Transverse colon (tissue), 4 donors: ENCODE results near the gene CDHR2. TPM values are rescaled to one million over a fixed set of nuclear protein-coding genes. Genes with fewer than 3 reads are reported as not detected.

Experiments
- DNase-seq: peaks from one replicate; pipeline ENCODE4 v3.0.0-alpha.2; 2019
- H3K27ac ChIP-seq, 4 donors: fragments of 200-600 bp; sonication (generic); 2 replicates each; pipeline ENCODE4 v1.5.1; 2016 to 2018; ENCODE audit warnings: inconsistent platforms in 4 of 4
- H3K27me3 ChIP-seq: fragments of 200-600 bp; sonication (generic); 2 replicates; pipeline ENCODE4 v1.5.1; 2017; ENCODE audit warnings: inconsistent platforms
- H3K36me3 ChIP-seq, 4 donors: fragments of 200-600 bp; sonication (generic); 2 replicates each; pipeline ENCODE4 v1.5.1; 2017 to 2019; ENCODE audit warnings: inconsistent platforms in 4 of 4
- H3K4me1 ChIP-seq, 4 donors: fragments of 200-600 bp; sonication (generic); 2 replicates each; pipeline ENCODE4 v1.5.1; 2017 to 2020; ENCODE audit warnings: inconsistent platforms in 4 of 4
- H3K4me3 ChIP-seq, 4 donors: fragments of 200-600 bp; sonication (generic); 1 replicate in 1 of 4; 2 replicates in 3 of 4; pipeline versions ENCODE4 v1.5.1 to v1.6.1; 2017 to 2019; ENCODE audit warnings: inconsistent platforms in 4 of 4
- H3K9me3 ChIP-seq, 2 donors: fragments of 200-600 bp; sonication (generic); 2 replicates each; pipeline ENCODE4 v1.5.1; 2017 to 2019; ENCODE audit warnings: inconsistent platforms in 2 of 2
- EP300 ChIP-seq: sonication (generic); formaldehyde crosslinking; IDR thresholded peaks from one replicate; pipeline ENCODE4 v1.6.1; 2017; ENCODE audit warnings: antibody characterized with exemption, low read depth
- POLR2A ChIP-seq: fragments of 450-650 bp; IDR thresholded peaks from one replicate; pipeline ENCODE4 v1.6.1; 2016; ENCODE audit warnings: antibody characterized with exemption, mild to moderate bottlenecking, moderate library complexity
- POLR2AphosphoS5 ChIP-seq, 3 donors: sonication (generic); formaldehyde crosslinking; IDR thresholded peaks; one replicate each; pipeline ENCODE4 v1.6.1; 2016; ENCODE audit warnings: antibody characterized with exemption in 3 of 3
- WGBS, 2 donors: methylation state at CpG; one replicate each; pipeline ENCODE4 v1.1.5; 2018; ENCODE audit warnings: low coverage in 1 of 2; 5-methylcytosine and 5-hydroxymethylcytosine counted together
- in situ Hi-C, 4 donors: fragments of 200-750 bp; cut with MboI; loops; one replicate each; pipeline versions ENCODE4 v1.15.0 to v1.15.1; 2017; ENCODE audit warnings: low sequenced_read_pairs in 3 of 4, low pct_ligation_motif_present in 1 of 4, low pct_unique_long_range_greater_than_20kb in 1 of 4
- intact Hi-C: fragments of 100-400 bp; cut with DNase I; formaldehyde crosslinking; loops from one replicate; pipeline ENCODE4 v1.15.1; 2023; ENCODE audit warnings: low total_unique reads
- total RNA-seq, 4 donors: library from RNA; depleted of rRNA; stranded (reverse); fragments of >200 nt; gene quantifications; one replicate each; pipeline ENCODE4 v1.1.0, GENCODE V29; 2016
- TF ChIP-seq, protein P1 (sequence below), 5 experiments: fragments of 200-600 bp in 3 of 5; fragments of 450-650 bp in 2 of 5; sonication (generic) in 3 of 5; IDR thresholded peaks; 1 replicate in 2 of 5; 2 replicates in 3 of 5; pipeline ENCODE4 v1.5.1; 2016 to 2017; ENCODE audit warnings: antibody characterized with exemption in 5 of 5, inconsistent platforms in 3 of 5, mild to moderate bottlenecking in 2 of 5, moderate library complexity in 1 of 5

CDHR2 gene
- total RNA-seq, 4 donors from 2014 or later: 15.5 to 257 (median 104) TPM

DNA sequence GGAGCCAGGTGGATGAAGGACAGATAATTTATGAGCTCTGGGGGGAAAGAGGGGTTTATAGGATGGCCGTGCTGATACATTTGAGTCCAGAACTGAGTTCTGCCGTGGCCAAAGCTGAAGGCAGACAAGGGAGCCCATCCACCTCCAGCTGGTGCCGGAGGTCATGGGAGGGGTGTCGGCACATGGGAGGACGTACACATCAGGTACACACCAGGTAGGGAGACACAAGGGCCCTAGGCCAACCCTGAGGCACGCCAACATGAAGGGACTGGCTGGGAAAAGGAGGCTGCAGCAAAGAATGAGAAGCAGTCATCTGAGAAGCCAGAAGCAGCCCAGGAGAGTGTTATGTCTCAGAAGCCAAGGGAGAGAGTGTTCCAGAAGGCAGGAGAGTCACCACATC lies 62.9 kb downstream of the CDHR2 start:
- in situ Hi-C loops (no loop called here), intact Hi-C loops (no loop called here)
- Histone ChIP-seq H3K27ac (no peak overlapping the region), H3K36me3 (no peaks in the 10 kb centered on the region), H3K4me1 (peaks cover 0 to 13% (median 10%) of the 10 kb centered on the region in 4 donors), H3K4me3 (no peak overlapping the region), H3K9me3 (no peaks in the 10 kb centered on the region), H3K27me3 (peaks cover 46% of the 10 kb centered on the region)
- DNase-seq: no peak
- TF ChIP-seq POLR2AphosphoS5 (IDR thresholded peaks at IDR 0.05) (no peak), EP300 (no peak), POLR2A (no peak)
- TF ChIP-seq, protein P1, sequence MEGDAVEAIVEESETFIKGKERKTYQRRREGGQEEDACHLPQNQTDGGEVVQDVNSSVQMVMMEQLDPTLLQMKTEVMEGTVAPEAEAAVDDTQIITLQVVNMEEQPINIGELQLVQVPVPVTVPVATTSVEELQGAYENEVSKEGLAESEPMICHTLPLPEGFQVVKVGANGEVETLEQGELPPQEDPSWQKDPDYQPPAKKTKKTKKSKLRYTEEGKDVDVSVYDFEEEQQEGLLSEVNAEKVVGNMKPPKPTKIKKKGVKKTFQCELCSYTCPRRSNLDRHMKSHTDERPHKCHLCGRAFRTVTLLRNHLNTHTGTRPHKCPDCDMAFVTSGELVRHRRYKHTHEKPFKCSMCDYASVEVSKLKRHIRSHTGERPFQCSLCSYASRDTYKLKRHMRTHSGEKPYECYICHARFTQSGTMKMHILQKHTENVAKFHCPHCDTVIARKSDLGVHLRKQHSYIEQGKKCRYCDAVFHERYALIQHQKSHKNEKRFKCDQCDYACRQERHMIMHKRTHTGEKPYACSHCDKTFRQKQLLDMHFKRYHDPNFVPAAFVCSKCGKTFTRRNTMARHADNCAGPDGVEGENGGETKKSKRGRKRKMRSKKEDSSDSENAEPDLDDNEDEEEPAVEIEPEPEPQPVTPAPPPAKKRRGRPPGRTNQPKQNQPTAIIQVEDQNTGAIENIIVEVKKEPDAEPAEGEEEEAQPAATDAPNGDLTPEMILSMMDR (IDR thresholded peaks at IDR 0.05): no peak
- 74 to 78% methylated on average over 4 to 6 of the region's 6 CpGs for WGBS, 2 donors

DNA sequence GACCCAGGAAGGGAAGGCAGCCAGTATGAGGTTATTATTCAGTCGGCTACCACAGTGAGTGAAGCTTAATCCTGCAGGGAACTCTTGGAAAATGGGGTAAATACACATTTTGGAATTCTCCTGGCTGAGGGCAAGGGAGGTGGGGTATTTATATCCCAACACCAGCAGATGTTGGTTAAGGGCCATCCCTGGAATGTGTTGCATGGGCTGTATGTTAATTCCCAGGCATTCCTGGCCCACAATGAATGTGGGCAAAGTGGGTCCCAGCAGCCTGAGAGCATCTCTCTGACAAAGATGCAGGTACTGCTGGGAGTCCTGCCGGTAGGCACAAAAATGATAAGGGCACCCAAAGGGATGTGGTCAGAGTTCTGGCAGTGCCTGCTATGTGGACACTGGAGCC lies 63.7 kb downstream of the CDHR2 start:
- 57% methylated on average over 2 of the region's 2 CpGs; no CpG with 5 or more reads in 1 of the 2 donors for WGBS, 2 donors
- intact Hi-C loops (no loop called here), in situ Hi-C loops (no loop called here)
- Histone ChIP-seq H3K27me3 (peaks cover 53% of the 10 kb centered on the region), H3K9me3 (no peaks in the 10 kb centered on the region), H3K27ac (no peak overlapping the region), H3K36me3 (no peaks in the 10 kb centered on the region), H3K4me1 (peaks cover 0 to 13% (median 10%) of the 10 kb centered on the region in 4 donors), H3K4me3 (no peak overlapping the region)
- no peak for DNase-seq
- no peak for TF ChIP-seq EP300
- TF ChIP-seq POLR2A: no peak
- TF ChIP-seq, protein P1 (IDR thresholded peaks at IDR 0.05): no peak
- no peak for TF ChIP-seq POLR2AphosphoS5 (IDR thresholded peaks at IDR 0.05)

DNA sequence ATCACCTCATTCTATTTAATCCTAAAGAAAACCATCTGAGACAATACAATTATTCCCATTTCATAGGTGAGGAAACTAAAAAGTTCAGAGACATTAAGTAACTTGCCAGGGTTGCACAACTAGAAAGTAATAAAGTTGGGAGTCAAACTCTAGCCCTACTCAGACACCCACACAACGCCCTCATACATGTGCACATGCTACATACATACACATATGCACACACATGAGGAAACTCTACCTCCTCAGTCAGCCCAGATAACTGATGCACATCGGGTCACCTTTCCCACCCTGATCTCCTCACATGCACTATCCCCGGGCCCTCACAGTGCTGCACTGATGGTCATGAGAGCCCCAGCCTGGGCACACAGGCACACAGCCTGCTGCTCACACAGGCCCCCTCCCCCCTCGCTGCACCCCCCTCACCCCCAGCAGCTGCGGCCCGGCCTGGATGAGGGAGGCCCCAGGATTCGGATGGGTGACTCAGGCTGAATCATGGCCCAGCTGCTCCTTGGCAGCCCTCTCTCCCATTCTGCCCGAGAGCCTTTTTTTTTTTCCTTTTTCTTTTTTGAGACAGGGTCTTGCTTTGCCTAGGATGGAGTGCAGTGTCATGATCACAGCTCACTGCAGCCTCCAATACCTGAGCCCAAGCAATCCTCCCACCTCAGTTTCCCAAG lies 65.8 kb downstream of the CDHR2 start:
- WGBS, 2 donors: 57% methylated on average over 7 of the region's 8 CpGs; no CpG with 5 or more reads in 1 of the 2 donors
- no peak overlapping the region for H3K4me3 ChIP-seq
- H3K27me3 ChIP-seq: peaks cover 62% of the 10 kb centered on the region
- no peak overlapping the region for H3K27ac ChIP-seq
- in situ Hi-C loops (no loop called here), intact Hi-C loops (no loop called here)
- no peak for TF ChIP-seq POLR2A
- no peak for TF ChIP-seq EP300
- TF ChIP-seq, protein P1 (IDR thresholded peaks at IDR 0.05): no peak
- no peak for TF ChIP-seq POLR2AphosphoS5 (IDR thresholded peaks at IDR 0.05)
- no peaks in the 10 kb centered on the region for H3K36me3 ChIP-seq
- no peak for DNase-seq
- H3K4me1 ChIP-seq: peaks cover 5 to 21% (median 17%) of the 10 kb centered on the region in 4 donors
- H3K9me3 ChIP-seq: no peaks in the 10 kb centered on the region

DNA sequence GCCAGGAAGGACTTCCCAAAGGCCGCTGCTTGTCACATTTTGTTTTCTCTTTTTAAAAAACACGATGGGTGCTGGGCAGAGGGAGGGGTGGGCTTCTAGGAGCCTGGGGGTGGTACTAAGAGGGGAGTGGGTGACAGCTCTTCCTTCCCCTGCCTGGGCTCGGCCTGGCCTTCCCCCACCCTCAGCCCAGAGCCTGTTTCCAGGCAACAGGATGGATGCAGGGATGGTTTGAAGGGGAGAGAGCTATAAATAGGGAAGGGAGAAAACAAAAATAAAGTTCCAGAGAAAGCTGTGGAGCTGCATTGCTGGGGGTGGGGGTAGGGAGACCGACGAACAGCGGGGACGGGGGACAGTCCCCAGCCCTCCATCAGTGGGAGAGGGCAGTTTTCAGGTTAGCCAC lies 67.4 kb downstream of the CDHR2 start:
- in situ Hi-C loops (no loop called here), intact Hi-C loops (no loop called here)
- H3K36me3 ChIP-seq: no peaks in the 10 kb centered on the region
- H3K27ac ChIP-seq: no peak overlapping the region
- WGBS, 2 donors: 67 to 75% methylated on average over 3 to 7 of the region's 7 CpGs
- peaks cover 6 to 20% (median 14%) of the 10 kb centered on the region in 4 donors for H3K4me1 ChIP-seq
- peaks cover 72% of the 10 kb centered on the region for H3K27me3 ChIP-seq
- H3K9me3 ChIP-seq: no peaks in the 10 kb centered on the region
- no peak overlapping the region for H3K4me3 ChIP-seq
- DNase-seq: no peak
- no peak for TF ChIP-seq POLR2AphosphoS5 (IDR thresholded peaks at IDR 0.05)
- TF ChIP-seq, protein P1 (IDR thresholded peaks at IDR 0.05): no peak
- TF ChIP-seq POLR2A: no peak
- TF ChIP-seq EP300: no peak
